Tibial nerve (tissue), 4 donors: ENCODE data around the gene ECE1.
"Not testable (repeated sequence)": the region's sequence is repeated elsewhere in the genome, so short reads cannot be mapped to it uniquely, and the experiment has no call there.

Source experiments
- EP300 ChIP-seq, 2 donors: sonication (generic); formaldehyde crosslinking; IDR thresholded peaks; one replicate each; pipeline ENCODE4 v1.6.1; 2017; ENCODE audit warnings: antibody characterized with exemption in 2 of 2, mild to moderate bottlenecking in 1 of 2
- POLR2A ChIP-seq, 2 donors: fragments of 450-650 bp; IDR thresholded peaks; one replicate each; pipeline ENCODE4 v1.6.1; 2017; ENCODE audit warnings: antibody characterized with exemption in 2 of 2, mild to moderate bottlenecking in 2 of 2, moderate library complexity in 2 of 2
- TF ChIP-seq, protein P1 (sequence below), 5 experiments: fragments of 200-600 bp in 3 of 5; fragments of 450-650 bp in 2 of 5; sonication (generic) in 3 of 5; IDR thresholded peaks; one replicate each; pipeline ENCODE4 v1.5.1; 2016 to 2019; ENCODE audit warnings: antibody characterized with exemption in 5 of 5, mild to moderate bottlenecking in 3 of 5, moderate library complexity in 2 of 5

DNA sequence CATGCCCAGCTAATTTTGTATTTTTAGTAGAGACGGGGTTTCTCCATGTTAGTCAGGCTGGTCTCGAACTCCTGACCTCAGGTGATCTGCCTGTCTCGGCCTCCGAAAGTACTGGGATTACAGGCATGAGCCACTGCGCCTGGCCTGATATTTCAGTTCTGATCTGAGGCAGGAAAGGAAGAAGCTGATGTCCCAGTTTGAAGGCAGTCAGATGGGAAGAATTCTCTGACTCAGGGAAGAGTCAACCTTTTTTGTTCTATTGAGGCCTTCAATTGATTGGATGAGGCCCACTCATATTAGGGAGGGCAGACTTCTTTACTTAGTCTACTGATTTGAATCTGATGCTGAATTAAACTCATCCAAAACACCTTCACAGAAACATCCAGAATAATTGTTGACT, 89.0 kb downstream of the ECE1 start:
- TF ChIP-seq, protein P1, sequence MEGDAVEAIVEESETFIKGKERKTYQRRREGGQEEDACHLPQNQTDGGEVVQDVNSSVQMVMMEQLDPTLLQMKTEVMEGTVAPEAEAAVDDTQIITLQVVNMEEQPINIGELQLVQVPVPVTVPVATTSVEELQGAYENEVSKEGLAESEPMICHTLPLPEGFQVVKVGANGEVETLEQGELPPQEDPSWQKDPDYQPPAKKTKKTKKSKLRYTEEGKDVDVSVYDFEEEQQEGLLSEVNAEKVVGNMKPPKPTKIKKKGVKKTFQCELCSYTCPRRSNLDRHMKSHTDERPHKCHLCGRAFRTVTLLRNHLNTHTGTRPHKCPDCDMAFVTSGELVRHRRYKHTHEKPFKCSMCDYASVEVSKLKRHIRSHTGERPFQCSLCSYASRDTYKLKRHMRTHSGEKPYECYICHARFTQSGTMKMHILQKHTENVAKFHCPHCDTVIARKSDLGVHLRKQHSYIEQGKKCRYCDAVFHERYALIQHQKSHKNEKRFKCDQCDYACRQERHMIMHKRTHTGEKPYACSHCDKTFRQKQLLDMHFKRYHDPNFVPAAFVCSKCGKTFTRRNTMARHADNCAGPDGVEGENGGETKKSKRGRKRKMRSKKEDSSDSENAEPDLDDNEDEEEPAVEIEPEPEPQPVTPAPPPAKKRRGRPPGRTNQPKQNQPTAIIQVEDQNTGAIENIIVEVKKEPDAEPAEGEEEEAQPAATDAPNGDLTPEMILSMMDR (IDR thresholded peaks at IDR 0.05) = not testable (repeated sequence)
- TF ChIP-seq EP300, POLR2A (IDR thresholded peaks at IDR 0.05): not testable (repeated sequence)
